Measurements from ENCODE around the gene KLHL40. TPM values are rescaled to one million over a fixed set of nuclear protein-coding genes. Genes with fewer than 3 reads are reported as not detected.

KLHL40 gene
- polyA plus RNA-seq, 1 donor (not counting 4 experiments of a cell fraction or from before 2014, with no cell fraction given), result not detected

- Histone ChIP-seq H2AFZ (ENCODE audit: control insufficient read depth, low read length) (no peak overlapping the region), H3K9ac (ENCODE audit: control insufficient read depth, extremely low read depth, insufficient read depth, low read length) (no peak overlapping the region), H3K4me1 (ENCODE audit: control insufficient read depth, extremely low read depth, insufficient read depth, low read length) (no peaks in the 10 kb centered on the region), H3K79me2 (ENCODE audit: control insufficient read depth, insufficient read depth, low read length) (no peaks in the 10 kb centered on the region), H3K4me3 (ENCODE audit: control insufficient read depth in 2 of 3, extremely low read depth in 1 of 3, insufficient read depth in 2 of 3, low read depth in 1 of 3, low read length in 3 of 3) (no peak overlapping the region), H3K27me3 (ENCODE audit: control insufficient read depth, extremely low read depth, insufficient read depth, low read length) (no peaks in the 10 kb centered on the region), H4K20me1 (ENCODE audit: control insufficient read depth, extremely low read depth, insufficient read depth, low read length) (no peaks in the 10 kb centered on the region), H3K27ac (ENCODE audit: control insufficient read depth, insufficient read depth, low read length) (no peak overlapping the region), H3K36me3 (ENCODE audit: control insufficient read depth in 2 of 2, extremely low read depth in 1 of 2, insufficient read depth in 2 of 2, low read length in 2 of 2) (no peaks in the 10 kb centered on the region), H3K4me2 (ENCODE audit: control insufficient read depth, extremely low read depth, insufficient read depth, low read depth, low read length) (no peak overlapping the region), H3K9me3 (ENCODE audit: control insufficient read depth, low read depth, low read length) (peaks cover 3% of the 10 kb centered on the region), H3K9me1 (ENCODE audit: control insufficient read depth, extremely low read depth, insufficient read depth, low read length) (no peaks in the 10 kb centered on the region)
- no peak for FAIRE-seq
- DNase-seq (ENCODE audit: low read depth, low spot score), result no peak
- dilution Hi-C loops (cut with MboI; ENCODE audit: extremely low pct_ligation_motif_present, low sequenced_read_pairs), result no loop called here
- TF ChIP-seq CTCF (optimal IDR thresholded peaks at IDR 0.05 in 1 of 3, IDR thresholded peaks at IDR 0.05 in 1 of 3, conservative IDR thresholded peaks at IDR 0.05 in 1 of 3; ENCODE audit: extremely low read depth in 1 of 3, insufficient read depth in 2 of 3, low read length in 3 of 3) (no peak), EZH2 (IDR thresholded peaks at IDR 0.05; ENCODE audit: low read length) (no peak)
These were observed 12.8 kb upstream of the KLHL40 start for GRCh38 chr3:42672515-42672914.

- no peak overlapping the region for H3K4me3 ChIP-seq (ENCODE audit: control insufficient read depth in 2 of 3, extremely low read depth in 1 of 3, insufficient read depth in 2 of 3, low read depth in 1 of 3, low read length in 3 of 3)
- no peaks in the 10 kb centered on the region for H4K20me1 ChIP-seq (ENCODE audit: control insufficient read depth, extremely low read depth, insufficient read depth, low read length)
- DNase-seq (ENCODE audit: low read depth, low spot score), result no peak
- no peak overlapping the region for H3K9ac ChIP-seq (ENCODE audit: control insufficient read depth, extremely low read depth, insufficient read depth, low read length)
- H3K4me1 ChIP-seq (ENCODE audit: control insufficient read depth, extremely low read depth, insufficient read depth, low read length), result no peaks in the 10 kb centered on the region
- H3K4me2 ChIP-seq (ENCODE audit: control insufficient read depth, extremely low read depth, insufficient read depth, low read depth, low read length), result no peak overlapping the region
- no peak overlapping the region for H3K27ac ChIP-seq (ENCODE audit: control insufficient read depth, insufficient read depth, low read length)
- no peaks in the 10 kb centered on the region for H3K9me1 ChIP-seq (ENCODE audit: control insufficient read depth, extremely low read depth, insufficient read depth, low read length)
- H2AFZ ChIP-seq (ENCODE audit: control insufficient read depth, low read length), result no peak overlapping the region
- H3K9me3 ChIP-seq (ENCODE audit: control insufficient read depth, low read depth, low read length), result peaks cover 3% of the 10 kb centered on the region
- H3K27me3 ChIP-seq (ENCODE audit: control insufficient read depth, extremely low read depth, insufficient read depth, low read length), result no peaks in the 10 kb centered on the region
- dilution Hi-C loops (cut with MboI; ENCODE audit: extremely low pct_ligation_motif_present, low sequenced_read_pairs), result no loop called here
- H3K36me3 ChIP-seq (ENCODE audit: control insufficient read depth in 2 of 2, extremely low read depth in 1 of 2, insufficient read depth in 2 of 2, low read length in 2 of 2), result no peaks in the 10 kb centered on the region
- TF ChIP-seq EZH2 (IDR thresholded peaks at IDR 0.05; ENCODE audit: low read length) (no peak), CTCF (optimal IDR thresholded peaks at IDR 0.05 in 1 of 3, IDR thresholded peaks at IDR 0.05 in 1 of 3, conservative IDR thresholded peaks at IDR 0.05 in 1 of 3; ENCODE audit: extremely low read depth in 1 of 3, insufficient read depth in 2 of 3, low read length in 3 of 3) (no peak)
- no peak for FAIRE-seq
- no peaks in the 10 kb centered on the region for H3K79me2 ChIP-seq (ENCODE audit: control insufficient read depth, insufficient read depth, low read length)
These were observed 12.3 kb upstream of the KLHL40 start for GRCh38 chr3:42673082-42673481.
